Amniotic epithelial cell (primary cell): ENCODE results near the gene REV3L.
"Not testable (repeated sequence)": the region's sequence is repeated elsewhere in the genome, so short reads cannot be mapped to it uniquely, and the experiment has no call there.

Experiments used
- DNase-seq: peaks from one replicate; pipeline ENCODE4 v3.0.0-alpha.2; 2010; ENCODE audit warnings: low read depth

REV3L gene

DNA sequence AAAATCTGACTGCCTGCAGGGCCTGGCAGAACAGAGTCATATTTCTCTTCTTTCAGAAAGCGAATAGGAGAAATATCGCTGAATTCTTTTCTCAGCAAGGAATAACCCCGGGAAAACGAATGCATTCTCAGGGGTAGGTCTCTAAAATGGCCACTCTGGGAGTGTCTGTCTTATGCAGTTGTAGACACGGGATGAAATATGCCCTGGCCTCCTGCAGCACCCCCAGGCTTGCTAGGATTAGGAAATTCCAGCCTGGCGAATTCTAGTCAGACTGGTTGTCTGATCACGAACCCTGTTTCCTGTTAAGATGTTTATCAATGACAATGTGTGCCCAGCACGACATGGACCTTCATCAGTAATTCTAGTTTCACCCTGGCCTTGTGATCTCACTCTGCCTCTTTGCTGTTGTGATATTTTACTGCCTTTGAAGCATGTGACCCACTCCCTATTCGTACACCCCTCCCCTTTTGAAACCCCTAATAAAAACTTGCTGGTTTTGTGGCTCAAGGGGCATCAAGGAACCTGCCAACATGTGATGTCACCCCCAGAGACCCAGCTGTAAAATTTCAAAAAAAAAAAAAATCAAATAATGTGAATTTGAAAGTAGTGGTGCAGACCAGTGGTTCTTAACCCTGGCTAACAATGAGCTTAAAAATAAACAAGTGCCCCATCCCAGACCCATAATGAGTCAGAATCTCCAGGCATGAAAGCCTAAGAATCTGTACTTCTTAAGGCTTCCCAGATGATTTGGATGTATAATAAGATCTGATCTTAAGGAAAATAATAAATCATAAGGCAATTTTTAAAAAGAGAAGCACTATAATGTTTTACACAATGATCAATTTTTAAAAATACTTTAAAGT, 181.8 kb downstream of the REV3L start:
- DNase-seq, result peak; percentile 29

DNA sequence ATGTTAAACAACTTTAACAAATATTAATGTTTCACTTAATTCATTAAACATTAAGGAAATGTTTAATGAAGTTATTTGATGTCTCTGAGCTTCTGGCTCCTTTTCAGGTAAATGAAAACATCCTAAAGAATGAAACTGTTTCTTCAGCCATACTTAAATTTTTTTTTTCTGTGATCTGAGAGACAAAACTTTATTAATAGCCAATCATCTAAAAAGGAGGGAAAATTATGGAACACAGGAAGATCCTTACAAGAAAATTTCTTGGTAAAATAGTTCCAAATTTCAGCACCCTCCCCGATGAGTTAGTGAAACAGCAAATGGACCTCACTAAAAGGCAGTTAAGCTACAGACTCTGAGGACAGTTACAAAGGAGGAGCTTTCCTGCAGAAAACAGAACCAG, 185.2 kb downstream of the REV3L start:
- no peak for DNase-seq

DNA sequence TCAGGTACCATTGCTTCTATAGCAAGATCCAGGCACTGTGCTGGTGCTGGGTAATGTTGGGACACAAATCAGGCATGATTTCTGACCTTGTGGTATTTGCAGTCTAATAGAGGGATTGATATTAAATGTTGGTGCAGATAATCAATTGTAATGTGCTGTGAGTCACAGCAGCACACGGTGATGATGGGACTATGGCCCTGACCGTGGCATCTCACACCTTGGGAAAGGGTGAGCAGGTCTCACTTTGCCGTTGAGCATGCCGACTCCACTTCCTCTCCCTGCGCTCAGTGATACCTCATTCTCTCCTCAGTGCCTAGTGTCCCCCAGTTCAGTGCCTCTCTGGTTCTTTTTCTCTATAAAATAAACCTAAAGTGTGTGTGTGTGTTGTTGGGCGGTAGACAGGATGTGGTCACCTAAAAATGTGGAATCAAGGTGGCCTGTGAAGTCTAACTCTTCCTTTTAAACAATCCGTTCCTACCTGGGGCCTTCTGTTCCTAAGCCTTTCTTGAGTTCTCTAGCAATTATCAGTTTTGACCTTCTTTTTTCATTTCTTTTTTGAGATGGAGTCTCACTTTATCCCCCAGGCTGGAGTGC, 188.5 kb downstream of the REV3L start:
- DNase-seq, result no peak

DNA sequence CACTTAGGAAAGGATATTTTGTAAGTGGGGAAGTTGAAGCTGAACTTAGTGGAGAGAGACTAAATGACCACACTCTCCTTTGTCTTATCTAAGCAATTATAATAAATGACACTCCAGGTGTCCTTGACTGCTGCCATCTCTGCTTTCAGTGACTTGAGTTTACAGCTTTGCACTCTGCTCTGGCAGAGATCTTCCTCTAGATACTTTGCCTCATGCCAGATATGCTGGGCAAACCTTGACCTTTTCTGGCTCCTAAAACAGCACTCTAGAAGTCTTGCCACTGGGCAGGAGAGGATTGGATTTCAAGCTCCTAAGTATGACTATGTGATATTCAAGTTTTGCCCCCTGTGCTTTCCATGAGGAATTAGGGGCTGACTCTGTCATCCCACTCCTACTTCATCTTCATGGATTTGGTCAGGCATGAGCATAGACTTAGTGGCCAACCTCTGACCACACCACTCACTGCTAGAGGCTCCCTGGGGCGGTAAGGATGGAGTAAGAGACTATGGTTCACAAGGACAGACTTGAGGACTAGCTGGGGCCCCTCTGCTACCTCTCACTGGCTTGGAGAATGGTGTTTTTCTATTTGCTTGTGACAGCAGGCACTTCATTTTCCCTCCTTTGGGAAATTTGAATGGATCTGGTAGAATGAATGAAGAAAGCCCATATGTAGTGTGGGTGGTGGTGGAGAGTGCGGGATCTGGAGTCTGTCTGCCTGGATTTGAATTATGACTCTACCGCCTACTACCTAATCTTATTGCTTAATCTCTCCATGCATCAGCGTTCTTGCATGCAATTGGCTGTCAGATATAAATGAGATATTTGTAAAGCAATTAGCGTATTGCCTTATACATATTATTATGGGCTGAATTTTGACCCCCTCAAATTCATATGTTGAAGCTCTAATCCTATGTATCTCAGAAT, 191.4 kb downstream of the REV3L start:
- DNase-seq, result peak; percentile 94

DNA sequence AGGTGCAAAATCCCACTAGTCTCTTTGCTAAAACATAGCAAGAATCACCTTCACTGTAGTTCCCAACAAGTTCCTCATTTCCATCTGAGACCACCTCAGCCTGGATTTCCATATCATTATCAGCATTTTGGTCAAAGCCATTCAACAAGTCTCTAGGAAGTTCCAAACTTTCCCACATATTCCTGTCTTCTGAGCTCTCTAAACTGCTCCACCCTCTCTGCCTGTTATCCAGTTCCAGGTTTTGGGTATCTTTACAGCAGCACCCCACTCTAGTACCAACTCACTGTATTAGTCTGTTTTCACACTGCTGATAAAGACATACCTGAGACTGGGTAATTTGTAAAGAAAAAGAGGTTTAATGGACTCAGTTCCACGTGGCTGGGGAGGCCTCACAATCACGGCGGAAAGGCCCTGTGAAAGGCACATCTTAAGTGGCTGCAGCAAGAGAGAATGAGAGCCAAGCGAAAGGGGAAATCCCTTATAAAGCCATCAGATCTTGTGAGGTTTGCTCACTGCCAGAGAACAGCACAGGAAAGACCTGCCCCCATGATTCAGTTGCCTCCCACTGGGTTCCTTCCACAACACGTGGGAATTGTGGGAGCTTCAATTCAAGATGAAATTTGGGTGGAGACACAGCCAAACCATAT, 192.2 kb downstream of the REV3L start:
- DNase-seq, result peak; percentile 88

DNA sequence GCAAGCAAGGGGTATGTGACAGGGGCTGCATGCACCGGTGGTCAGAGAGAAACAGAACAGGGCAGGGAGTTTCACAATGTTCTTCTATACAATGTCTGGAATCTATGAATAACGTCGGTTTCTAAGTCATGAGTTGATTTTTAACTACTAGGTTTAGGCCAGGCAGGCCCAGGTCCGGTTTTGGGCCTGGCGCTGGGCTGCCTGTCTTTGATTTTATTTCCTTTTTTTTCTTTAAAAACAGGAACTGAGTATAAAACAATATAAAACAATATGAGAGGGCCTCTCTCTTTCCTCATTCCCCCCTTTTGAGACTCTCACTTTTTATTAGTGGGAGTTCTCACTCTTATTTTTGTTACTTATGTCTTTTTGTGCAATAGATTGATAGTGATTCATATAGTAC, 198.7 kb downstream of the REV3L start:
- DNase-seq, result not testable (repeated sequence)

DNA sequence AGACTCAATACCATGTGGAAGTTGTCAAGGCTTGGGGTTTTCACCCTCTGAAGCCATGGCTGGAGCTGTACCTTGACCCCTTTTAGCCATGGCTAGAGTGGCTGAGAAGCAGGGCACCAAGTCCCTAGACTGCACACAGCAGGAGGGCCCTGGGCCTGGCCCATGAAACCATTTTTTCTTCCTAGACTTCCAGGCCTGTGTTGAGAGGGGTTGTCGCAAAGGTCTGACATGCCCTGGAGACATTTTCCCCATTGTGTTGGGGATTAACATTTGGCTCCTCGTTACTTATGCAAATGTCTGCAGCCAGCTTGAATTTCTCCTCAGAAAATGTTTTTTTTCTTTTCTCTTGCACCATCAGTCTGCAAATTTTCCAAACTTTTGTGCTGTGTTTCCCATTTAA, 199.3 kb downstream of the REV3L start:
- no peak for DNase-seq

DNA sequence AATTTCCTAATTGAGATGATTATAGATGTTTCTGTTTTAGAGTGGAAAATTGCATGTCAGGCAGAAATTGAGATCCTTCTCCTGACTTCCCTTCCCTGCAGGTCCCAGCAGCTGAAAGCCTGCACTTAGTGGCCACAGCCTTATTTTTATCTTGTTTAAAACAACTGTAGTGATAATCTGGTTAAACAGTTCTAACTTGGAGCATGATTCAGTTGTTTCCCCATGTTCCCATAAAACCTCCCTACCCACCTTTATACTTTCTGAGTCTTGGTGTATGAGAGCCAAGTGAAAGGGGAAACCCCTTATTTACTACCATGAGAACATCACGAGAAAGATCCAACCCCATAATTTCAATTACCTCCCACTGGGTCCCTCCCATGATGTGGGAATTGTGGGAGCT, 200.5 kb downstream of the REV3L start:
- no peak for DNase-seq

DNA sequence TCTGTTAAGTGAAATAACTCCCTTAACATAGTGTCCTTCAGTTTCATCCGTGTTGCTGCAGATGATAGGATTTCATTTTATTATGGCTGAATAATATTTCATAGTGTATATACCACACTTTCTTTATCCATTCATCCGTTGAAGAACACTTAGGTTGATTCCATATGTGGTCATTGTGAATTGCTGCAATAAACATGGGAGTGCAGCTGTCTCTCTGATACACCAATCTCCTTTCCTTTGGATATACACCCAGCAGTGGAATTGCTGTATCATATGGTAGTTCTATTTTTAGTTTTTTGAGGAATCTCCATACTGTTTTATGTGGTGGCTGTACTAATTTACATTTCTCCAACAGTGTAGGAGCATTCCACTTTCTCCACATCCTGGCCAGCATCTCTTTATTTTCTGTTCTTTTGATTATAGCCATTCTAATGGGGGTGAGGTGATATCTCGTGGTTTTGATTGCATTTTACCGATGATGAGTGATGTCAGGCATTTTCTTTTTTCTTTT, 202.5 kb downstream of the REV3L start:
- no peak for DNase-seq

DNA sequence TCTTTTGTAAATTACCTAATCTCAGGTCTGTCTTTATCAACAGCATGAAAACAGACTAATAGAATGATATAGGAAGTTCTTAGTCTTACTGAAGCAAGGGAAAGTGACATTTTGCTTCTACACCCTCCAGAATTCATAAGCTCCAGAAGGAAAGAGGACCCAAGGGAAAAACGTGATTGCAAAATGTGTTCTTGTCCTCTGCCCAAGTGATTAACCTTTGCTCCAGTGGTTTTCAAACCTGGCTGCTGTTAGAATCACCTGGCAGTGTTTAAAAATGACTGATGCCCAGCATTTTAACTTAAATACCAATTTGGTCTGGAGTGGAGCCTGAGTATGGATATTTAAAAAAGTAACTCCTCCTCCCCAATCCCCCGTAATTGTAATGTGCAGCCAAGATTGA, 204.3 kb downstream of the REV3L start:
- no peak for DNase-seq

DNA sequence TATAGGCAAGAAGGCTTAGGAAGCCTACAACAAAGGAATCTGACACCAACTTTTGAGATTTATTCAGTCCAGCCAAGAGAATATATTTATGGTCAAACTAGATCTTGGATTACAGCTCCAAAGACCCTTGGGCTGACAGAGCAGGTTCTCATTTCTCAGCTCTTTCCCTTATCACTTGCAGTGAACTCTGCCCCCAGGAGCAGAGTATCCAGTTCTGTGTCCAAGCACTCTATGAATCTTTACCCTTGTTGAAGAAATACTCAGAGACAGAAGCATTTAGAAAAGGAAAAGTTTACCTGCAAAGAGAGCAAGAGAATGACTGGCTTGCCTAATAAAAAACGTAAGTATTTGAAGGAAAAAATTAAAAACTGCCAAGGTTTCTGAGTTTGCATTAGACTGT, 205.2 kb downstream of the REV3L start:
- no peak for DNase-seq

DNA sequence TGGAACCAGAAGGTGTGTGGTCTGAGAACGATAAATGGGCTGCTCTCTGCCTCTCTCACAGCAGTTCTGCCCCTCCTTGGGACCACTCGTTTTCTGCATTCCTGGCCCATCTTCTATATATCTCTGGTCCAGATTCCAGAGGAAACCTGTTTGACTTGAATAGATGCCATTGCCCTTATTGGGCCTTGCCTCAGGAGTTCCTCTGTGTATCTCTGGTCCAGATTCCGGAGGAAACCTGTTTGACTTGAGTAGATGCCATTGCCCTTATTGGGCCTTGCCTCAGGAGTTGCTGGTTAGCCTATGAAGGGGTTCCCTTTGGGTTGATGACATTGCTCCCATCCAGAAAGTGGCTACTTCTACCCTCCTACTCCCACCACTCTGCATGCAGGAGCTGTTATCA, 206.3 kb downstream of the REV3L start:
- DNase-seq, result no peak

DNA sequence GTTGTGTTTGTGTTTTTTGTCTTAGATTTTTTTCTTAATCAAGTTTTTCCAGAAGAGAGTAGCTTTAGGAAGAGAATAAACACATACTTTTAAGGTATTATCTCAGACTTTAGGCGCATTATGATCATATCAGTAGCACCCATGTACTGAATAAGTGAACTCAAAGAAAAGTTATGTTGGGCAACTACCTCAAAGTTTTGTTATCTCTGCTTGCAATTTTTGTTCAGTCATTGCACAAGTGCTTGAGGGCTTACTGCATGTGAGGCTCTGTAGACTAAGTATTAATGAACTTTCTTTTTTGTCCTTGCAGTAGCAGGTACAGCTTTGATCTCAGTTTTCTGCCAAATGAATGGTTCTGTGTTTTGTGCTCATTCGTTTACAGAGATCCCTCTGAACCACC, 206.7 kb downstream of the REV3L start:
- peak; percentile 89 for DNase-seq

DNA sequence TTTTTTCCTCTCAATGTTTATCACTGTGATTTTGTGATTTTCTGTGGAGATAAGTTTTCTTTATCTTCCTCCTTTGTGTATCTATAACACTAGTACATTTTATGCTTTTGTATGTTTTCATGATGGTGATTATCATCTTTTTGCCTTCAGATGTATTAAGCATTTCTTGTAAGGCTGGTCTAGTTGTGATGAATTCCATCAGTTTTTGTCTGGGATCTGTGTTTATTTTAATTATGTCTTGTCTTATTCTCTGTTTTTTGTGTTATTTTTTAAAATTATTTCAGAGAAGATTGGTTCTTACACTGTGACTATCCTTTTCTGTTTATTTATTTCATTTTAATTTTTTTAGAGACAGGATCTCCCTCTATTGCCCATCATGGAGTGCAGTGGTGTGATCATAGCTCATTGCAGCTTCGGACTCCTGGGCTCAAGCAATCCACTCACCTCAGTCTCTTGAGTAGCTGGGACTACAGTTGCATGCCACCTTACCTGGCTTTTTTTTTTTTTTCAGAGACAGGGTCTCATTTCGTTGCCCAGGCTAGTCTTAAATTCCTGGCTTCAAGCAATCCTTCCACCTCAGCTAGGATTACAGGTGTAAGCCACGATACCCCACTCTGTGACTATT, 208.3 kb downstream of the REV3L start:
- DNase-seq, result no peak

DNA sequence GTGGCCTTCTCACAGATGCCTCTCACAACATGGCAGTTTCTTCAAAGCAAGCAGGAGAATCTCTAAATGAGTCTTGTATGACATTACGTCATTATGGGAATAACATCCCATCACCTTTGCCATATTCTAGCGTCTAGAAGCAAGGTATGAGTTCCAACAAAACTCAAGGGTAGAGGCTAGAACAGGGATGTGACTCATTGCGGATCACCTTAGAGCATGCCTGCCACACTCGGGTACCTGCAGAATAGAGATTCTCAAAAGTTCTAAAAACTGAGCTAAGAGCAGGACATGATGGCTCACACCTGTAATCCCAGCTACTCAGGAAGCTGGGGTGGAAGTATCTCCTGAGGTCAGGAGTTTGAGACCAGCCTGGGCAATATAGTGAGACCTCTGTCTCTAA, 212.9 kb downstream of the REV3L start:
- no peak for DNase-seq

DNA sequence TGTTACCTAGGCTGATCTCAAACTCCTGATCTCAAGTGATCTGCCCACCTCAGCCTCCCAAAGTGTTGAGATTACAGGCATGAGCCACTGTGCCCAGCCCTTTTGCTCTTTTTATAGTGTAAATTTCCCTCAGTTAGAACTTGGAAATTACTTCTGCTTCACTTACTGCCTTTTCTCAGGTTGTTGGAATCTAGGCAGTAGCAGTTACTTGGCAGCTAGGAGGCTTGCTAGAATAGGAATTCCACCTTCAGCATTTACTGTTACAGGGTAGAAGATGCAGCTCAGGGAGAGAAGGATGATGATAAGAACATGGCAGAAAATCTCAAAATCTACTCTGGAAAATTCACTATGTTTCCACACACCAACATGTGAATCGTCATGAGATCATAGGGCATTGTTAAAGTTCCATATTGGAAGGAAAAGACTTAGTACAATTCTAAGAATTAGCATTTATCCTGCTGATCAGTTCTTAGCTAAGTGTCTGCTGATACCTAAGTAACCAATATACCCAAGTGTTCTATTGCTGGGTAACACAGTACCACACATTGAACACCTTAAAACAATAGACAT, 213.5 kb downstream of the REV3L start:
- no peak for DNase-seq

DNA sequence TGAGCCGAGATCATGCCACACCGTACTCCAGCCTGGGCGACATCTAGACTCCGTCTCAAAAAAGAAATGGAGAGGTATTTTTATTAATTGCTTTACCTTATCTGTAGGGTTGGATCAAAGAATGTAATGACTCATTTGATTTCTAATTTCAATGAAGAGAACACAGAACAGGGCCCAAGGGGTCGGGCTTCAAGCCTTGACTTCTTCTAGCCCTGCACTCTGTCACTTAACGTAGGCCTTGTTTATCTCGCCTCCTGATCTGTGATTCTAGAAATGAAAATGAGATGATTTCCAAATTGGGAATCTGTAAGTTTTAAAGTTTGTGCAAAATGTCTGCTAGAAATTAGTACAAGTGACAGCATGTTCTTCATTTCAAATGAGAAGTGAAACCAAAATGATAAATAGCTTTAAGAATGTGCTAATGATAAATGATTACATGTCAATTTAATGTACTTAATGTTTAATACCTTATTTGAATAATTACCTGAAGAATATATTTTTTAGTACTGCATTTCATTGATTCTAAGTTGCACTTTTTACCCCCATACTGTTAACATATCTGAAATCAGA, 215.2 kb downstream of the REV3L start:
- DNase-seq, result no peak

DNA sequence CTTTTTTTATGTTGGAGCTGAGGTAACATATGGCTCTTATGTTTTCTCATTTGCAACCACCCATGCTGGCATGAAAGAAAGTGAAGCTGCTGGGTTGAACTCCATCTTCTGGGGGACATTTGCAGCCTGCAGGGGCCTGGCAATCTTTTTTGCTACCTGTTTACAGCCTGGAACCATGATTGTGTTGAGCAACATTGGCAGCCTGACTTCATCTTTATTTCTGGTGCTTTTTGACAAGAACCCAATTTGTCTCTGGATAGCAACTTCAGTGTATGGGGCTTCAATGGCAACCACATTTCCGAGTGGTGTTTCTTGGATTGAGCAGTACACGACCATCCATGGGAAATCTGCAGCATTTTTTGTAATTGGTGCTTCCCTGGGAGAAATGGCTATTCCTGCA, 216.7 kb downstream of the REV3L start:
- no peak for DNase-seq

DNA sequence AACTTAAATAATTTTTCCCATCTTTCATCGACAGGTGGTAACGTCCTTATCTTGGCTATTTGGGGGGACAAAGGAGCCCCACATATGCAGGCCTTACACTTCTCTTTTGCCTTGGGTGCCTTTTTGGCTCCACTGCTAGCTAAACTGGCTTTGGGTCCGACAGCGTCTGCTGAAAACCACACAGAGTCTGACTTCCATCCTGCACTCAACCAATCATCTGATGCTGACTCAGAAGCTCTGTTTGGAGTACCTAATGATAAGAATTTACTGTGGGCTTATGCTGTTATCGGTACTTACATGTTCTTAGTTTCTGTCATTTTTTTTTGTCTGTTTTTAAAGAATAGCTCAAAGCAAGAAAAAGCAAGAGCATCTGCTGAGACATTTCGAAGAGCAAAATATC, 217.2 kb downstream of the REV3L start:
- DNase-seq, result peak; percentile 77

DNA sequence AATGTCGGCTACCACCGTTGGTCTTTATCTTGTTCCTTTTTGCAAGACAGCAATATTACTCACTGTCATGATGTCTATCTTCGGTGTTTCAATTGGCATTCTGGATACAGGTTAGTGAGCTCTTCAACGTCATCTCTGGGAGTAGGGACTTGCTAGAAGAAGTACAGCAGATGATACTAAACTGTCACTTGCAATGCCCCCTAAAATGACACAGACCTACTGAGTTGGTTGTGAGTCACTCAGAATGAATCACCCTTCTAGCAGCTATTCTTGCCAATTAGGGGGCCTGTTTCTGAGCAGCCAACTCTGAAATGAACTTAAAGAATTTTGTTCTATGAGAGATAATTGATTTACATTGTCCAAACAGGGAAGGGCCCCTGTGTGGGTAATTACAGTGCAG, 219.2 kb downstream of the REV3L start:
- peak; percentile 57 for DNase-seq
